HCT116 (cell line): ENCODE measurements around the gene NHSL2.

Experiments
- CTCF ChIP-seq, 3 experiments: fragments of 200-600 bp in 1 of 3; sonication (generic) in 1 of 3; IDR thresholded peaks in 2 of 3; conservative IDR thresholded peaks in 1 of 3; 2 replicates each; pipeline ENCODE4 v1.5.1; 2012 to 2017; ENCODE audit warnings: low read depth in 2 of 3, low read length in 2 of 3, antibody characterized with exemption in 1 of 3, borderline replicate concordance in 1 of 3, control low read depth in 1 of 3, mild to moderate bottlenecking in 1 of 3, mixed read lengths in 1 of 3, mixed run types in 1 of 3, moderate library complexity in 1 of 3; ENCODE audit not compliant: insufficient read depth in 1 of 3
- EZH2 ChIP-seq: fragments of 200-600 bp; sonication (generic); IDR thresholded peaks from 2 replicates; pipeline ENCODE4 v1.6.1; 2017; ENCODE audit warnings: antibody characterized with exemption, mixed run types
- JUND ChIP-seq: IDR thresholded peaks from 2 replicates; pipeline ENCODE4 v1.6.1; 2012
- POLR2A ChIP-seq: IDR thresholded peaks from 2 replicates; pipeline ENCODE4 v1.7.0; 2011; ENCODE audit warnings: borderline replicate concordance; ENCODE audit not compliant: insufficient read depth, insufficient read length; ENCODE audit errors: extremely low read depth
- POLR2AphosphoS5 ChIP-seq: IDR thresholded peaks from 2 replicates; pipeline ENCODE4 v1.6.1; 2011; ENCODE audit warnings: mild to moderate bottlenecking, low read depth, low read length, moderate library complexity
- RAD21 ChIP-seq: IDR thresholded peaks from 2 replicates; pipeline ENCODE4 v1.6.1; 2012; ENCODE audit warnings: low read depth, mild to moderate bottlenecking
- SIN3A ChIP-seq: IDR thresholded peaks from 2 replicates; pipeline ENCODE4 v1.6.1; 2012; ENCODE audit warnings: low read depth
- SP1 ChIP-seq: IDR thresholded peaks from 2 replicates; pipeline ENCODE4 v1.6.1; 2012; ENCODE audit warnings: low read depth
- YY1 ChIP-seq: IDR thresholded peaks from 2 replicates; pipeline ENCODE4 v1.6.1; 2011; ENCODE audit warnings: low read length, low read depth, moderate library complexity, mild to moderate bottlenecking; ENCODE audit not compliant: insufficient replicate concordance; ENCODE audit errors: extremely low read depth
- TF ChIP-seq, protein P1 (sequence below): IDR thresholded peaks from 2 replicates; pipeline ENCODE4 v1.6.1; 2011; ENCODE audit warnings: mild to moderate bottlenecking, low read length, moderate library complexity; ENCODE audit not compliant: insufficient replicate concordance; ENCODE audit errors: extremely low read depth

DNA sequence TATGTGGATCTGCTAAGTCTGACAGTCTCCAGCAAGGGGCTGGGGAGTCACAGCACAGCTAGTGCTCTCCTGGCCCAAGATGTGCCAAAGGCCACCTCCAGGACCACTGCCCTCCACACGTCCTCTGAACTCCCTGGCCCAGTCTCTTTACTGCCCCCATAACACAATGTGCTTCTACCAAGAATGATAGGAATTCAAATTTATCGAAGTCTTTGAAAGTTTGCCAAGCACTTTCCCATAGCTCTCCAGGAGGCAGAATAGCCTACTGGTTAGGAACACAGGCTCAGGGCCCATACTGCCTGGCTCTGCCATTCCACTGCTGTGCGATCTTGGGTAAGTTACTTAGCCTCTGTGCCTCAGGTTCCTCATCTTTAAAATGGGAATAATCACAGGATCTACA, 86.7 kb downstream of the NHSL2 start:
- TF ChIP-seq, protein P1, sequence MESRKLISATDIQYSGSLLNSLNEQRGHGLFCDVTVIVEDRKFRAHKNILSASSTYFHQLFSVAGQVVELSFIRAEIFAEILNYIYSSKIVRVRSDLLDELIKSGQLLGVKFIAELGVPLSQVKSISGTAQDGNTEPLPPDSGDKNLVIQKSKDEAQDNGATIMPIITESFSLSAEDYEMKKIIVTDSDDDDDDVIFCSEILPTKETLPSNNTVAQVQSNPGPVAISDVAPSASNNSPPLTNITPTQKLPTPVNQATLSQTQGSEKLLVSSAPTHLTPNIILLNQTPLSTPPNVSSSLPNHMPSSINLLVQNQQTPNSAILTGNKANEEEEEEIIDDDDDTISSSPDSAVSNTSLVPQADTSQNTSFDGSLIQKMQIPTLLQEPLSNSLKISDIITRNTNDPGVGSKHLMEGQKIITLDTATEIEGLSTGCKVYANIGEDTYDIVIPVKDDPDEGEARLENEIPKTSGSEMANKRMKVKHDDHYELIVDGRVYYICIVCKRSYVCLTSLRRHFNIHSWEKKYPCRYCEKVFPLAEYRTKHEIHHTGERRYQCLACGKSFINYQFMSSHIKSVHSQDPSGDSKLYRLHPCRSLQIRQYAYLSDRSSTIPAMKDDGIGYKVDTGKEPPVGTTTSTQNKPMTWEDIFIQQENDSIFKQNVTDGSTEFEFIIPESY = no peak
- TF ChIP-seq POLR2A (no peak), CTCF (IDR thresholded peaks at IDR 0.05 in 2 of 3, conservative IDR thresholded peaks at IDR 0.05 in 1 of 3; ENCODE audit: borderline replicate concordance in 1 of 3, insufficient read depth in 1 of 3, low read depth in 2 of 3, low read length in 2 of 3) (no peak), EZH2 (no peak), SP1 (no peak), JUND (no peak), POLR2AphosphoS5 (no peak), SIN3A (no peak), RAD21 (no peak), YY1 (no peak)
